DMS53 treated with DMSO at 0.1 percent for 48 hours (cell line): ENCODE data around the gene XPO6.

Source experiments
- DNase-seq: peaks from one replicate; lab custom pipeline; 2025; ENCODE audit not compliant: unreplicated experiment; lab: John Stamatoyannopoulos, UW

The XPO6 gene

GRCh38 chr16:28064150-28064549 is 147.6 kb downstream of the XPO6 start:
- no peak for DNase-seq

- no peak for DNase-seq
Observed at GRCh38 chr16:28063591-28064061, 148.1 kb downstream of the XPO6 start, which contains the start of gene GSG1L. Gene GSG1L, minus strand, starts transcription at chr16:28063714. Its CDS starts 290 bp downstream, at chr16:28063424.

GRCh38 chr16:28062847-28063521 is 148.8 kb downstream of the XPO6 start:
- no peak for DNase-seq

GRCh38 chr16:28062261-28062846 is 149.4 kb downstream of the XPO6 start:
- DNase-seq, result no peak

GRCh38 chr16:28061352-28062101 is 150.2 kb downstream of the XPO6 start:
- no peak for DNase-seq

- no peak for DNase-seq
Observed at GRCh38 chr16:28059841-28060575, 151.8 kb downstream of the XPO6 start.

- no peak for DNase-seq
Observed at GRCh38 chr16:28058839-28059589, 152.8 kb downstream of the XPO6 start.

- DNase-seq, result no peak
Observed at GRCh38 chr16:28057949-28058348, 153.8 kb downstream of the XPO6 start.

GRCh38 chr16:28053461-28053860 is 158.3 kb downstream of the XPO6 start:
- no peak for DNase-seq

- no peak for DNase-seq
Observed at GRCh38 chr16:28052274-28053128, 159.3 kb downstream of the XPO6 start.

- no peak for DNase-seq
Observed at GRCh38 chr16:28051486-28051885, 160.3 kb downstream of the XPO6 start.
